Measurements from ENCODE around the gene CRELD1. TPM values are rescaled to one million over a fixed set of nuclear protein-coding genes. Genes with fewer than 3 reads are reported as not detected.

The CRELD1 gene
- total and polyA plus RNA-seq, 10 of the 15 experiments (the other 5 are each of a cell fraction or from before 2014, with no cell fraction given) = 1.3 to 15.9 (median 8.8) TPM

- Histone ChIP-seq H3K9me3 (replicated peaks; ENCODE audit: control insufficient read depth, insufficient read depth, low read length) (no peaks in the 10 kb centered on the region), H2AFZ (ENCODE audit: control insufficient read depth, low read depth, low read length) (no peak overlapping the region), H3K27ac (ENCODE audit: control insufficient read depth, insufficient read depth) (no peak overlapping the region), H3K36me3 (ENCODE audit: control insufficient read depth in 2 of 2, insufficient read depth in 2 of 2, low read length in 1 of 2) (peaks cover 0 to 6% of the 10 kb centered on the region in 2 experiments; a peak in 2 of 4 replicates), H3K9ac (ENCODE audit: control insufficient read depth, insufficient read depth, low read length) (no peak overlapping the region), H3K79me2 (ENCODE audit: control insufficient read depth, insufficient read depth, low read length) (peaks cover 10% of the 10 kb centered on the region), H3K4me1 (ENCODE audit: control insufficient read depth, insufficient read depth, low read length) (no peaks in the 10 kb centered on the region), H3K27me3 (replicated peaks in 1 of 2; ENCODE audit: control insufficient read depth in 2 of 2, insufficient read depth in 2 of 2, low read length in 1 of 2) (no peaks in the 10 kb centered on the region), H3K4me2 (ENCODE audit: control insufficient read depth, insufficient read depth) (no peak overlapping the region), H4K20me1 (ENCODE audit: control insufficient read depth, insufficient read depth) (no peaks in the 10 kb centered on the region), H3K4me3 (no peak overlapping the region)
- BruUV-seq (replicated peaks) = no TSS peak
- ChIA-PET POLR2A (interaction anchor here (0.5 to 0.7 kb wide), 3 partner anchors 45 to 351 kb away, joined by 4 to 5 read pairs (median 4); no protein-coding TSS in a partner anchor), CTCF (interaction anchor here (0.6 kb wide), 1 partner anchor 58 kb away, joined by 3 read pairs; no protein-coding TSS in a partner anchor), SMC1A (ENCODE audit: uncharacterized antibody, unreplicated experiment) (no interaction called here), RAD21 (ENCODE audit: unreplicated experiment) (no interaction called here)
- 100% methylated on average over 2 of the region's 2 CpGs for WGBS (ENCODE audit: insufficient coverage, insufficient replicate concordance, low lambda C conversion rate, missing lambda C conversion rate)
- in situ Hi-C loops (cut with MboI) = no loop called here
- FAIRE-seq (no peak), ATAC-seq (no peak), DNase-seq (ENCODE audit: low read depth, low spot score) (no peak)
- TF ChIP-seq MTA2 (IDR thresholded peaks at IDR 0.05; ENCODE audit: low read depth) (no peak), MXI1 (IDR thresholded peaks at IDR 0.05; ENCODE audit: low read depth, low read length) (no peak), GABPA (IDR thresholded peaks at IDR 0.05; ENCODE audit: low read depth) (no peak), E2F4 (IDR thresholded peaks at IDR 0.05; ENCODE audit: low read depth, low read length) (no peak), SUZ12 (IDR thresholded peaks at IDR 0.05; ENCODE audit: unreplicated experiment) (no peak), PML (IDR thresholded peaks at IDR 0.05; ENCODE audit: low read length) (no peak), SMAD5 (IDR thresholded peaks at IDR 0.05; ENCODE audit: low read depth) (no peak), CHD1 (IDR thresholded peaks at IDR 0.05; ENCODE audit: low read depth, low read length) (no peak), IRF3 (IDR thresholded peaks at IDR 0.05) (no peak)
- TF ChIP-seq, protein P1, sequence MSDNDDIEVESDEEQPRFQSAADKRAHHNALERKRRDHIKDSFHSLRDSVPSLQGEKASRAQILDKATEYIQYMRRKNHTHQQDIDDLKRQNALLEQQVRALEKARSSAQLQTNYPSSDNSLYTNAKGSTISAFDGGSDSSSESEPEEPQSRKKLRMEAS (IDR thresholded peaks at IDR 0.05; ENCODE audit: low read depth, low read length) = no peak
- intact Hi-C loops (cut with micrococcal nuclease; ENCODE audit: unreplicated experiment) = no loop called here
These were observed 46.6 kb downstream of the CRELD1 start for GRCh38 chr3:9980251-9980650.
